Testis (tissue), 2 donors: Measurements from ENCODE around the gene TBL1X.

Experiments used
- POLR2A ChIP-seq: fragments of 450-650 bp; IDR thresholded peaks from one replicate; pipeline ENCODE4 v1.6.1; 2017; ENCODE audit warnings: antibody characterized with exemption, mild to moderate bottlenecking, moderate library complexity
- TF ChIP-seq, protein P1 (sequence below), 3 experiments: fragments of 450-650 bp in 2 of 3; fragments of 200-600 bp in 1 of 3; sonication (generic) in 1 of 3; IDR thresholded peaks; one replicate each; pipeline ENCODE4 v1.5.1; 2016 to 2019; ENCODE audit warnings: antibody characterized with exemption in 3 of 3, mild to moderate bottlenecking in 2 of 3, moderate library complexity in 1 of 3

- TF ChIP-seq, protein P1, sequence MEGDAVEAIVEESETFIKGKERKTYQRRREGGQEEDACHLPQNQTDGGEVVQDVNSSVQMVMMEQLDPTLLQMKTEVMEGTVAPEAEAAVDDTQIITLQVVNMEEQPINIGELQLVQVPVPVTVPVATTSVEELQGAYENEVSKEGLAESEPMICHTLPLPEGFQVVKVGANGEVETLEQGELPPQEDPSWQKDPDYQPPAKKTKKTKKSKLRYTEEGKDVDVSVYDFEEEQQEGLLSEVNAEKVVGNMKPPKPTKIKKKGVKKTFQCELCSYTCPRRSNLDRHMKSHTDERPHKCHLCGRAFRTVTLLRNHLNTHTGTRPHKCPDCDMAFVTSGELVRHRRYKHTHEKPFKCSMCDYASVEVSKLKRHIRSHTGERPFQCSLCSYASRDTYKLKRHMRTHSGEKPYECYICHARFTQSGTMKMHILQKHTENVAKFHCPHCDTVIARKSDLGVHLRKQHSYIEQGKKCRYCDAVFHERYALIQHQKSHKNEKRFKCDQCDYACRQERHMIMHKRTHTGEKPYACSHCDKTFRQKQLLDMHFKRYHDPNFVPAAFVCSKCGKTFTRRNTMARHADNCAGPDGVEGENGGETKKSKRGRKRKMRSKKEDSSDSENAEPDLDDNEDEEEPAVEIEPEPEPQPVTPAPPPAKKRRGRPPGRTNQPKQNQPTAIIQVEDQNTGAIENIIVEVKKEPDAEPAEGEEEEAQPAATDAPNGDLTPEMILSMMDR (IDR thresholded peaks at IDR 0.05) = no peak
- no peak for TF ChIP-seq POLR2A
Observed at GRCh38 chrX:9634551-9634950, 169.7 kb downstream of the TBL1X start.
